Bladder microvascular endothelial cell (primary cell): ENCODE results near the gene MINK1. TPM values are rescaled to one million over a fixed set of nuclear protein-coding genes. Genes with fewer than 3 reads are reported as not detected.

Source experiments
- total RNA-seq: library from RNA; depleted of rRNA; stranded (reverse); fragments of >200 nt; gene quantifications from 2 replicates; pipeline ENCODE4 v1.2.3, GENCODE V29; 2014

The MINK1 gene
- 30.0 and 78.7 TPM in 2 replicates for total RNA-seq

DNA sequence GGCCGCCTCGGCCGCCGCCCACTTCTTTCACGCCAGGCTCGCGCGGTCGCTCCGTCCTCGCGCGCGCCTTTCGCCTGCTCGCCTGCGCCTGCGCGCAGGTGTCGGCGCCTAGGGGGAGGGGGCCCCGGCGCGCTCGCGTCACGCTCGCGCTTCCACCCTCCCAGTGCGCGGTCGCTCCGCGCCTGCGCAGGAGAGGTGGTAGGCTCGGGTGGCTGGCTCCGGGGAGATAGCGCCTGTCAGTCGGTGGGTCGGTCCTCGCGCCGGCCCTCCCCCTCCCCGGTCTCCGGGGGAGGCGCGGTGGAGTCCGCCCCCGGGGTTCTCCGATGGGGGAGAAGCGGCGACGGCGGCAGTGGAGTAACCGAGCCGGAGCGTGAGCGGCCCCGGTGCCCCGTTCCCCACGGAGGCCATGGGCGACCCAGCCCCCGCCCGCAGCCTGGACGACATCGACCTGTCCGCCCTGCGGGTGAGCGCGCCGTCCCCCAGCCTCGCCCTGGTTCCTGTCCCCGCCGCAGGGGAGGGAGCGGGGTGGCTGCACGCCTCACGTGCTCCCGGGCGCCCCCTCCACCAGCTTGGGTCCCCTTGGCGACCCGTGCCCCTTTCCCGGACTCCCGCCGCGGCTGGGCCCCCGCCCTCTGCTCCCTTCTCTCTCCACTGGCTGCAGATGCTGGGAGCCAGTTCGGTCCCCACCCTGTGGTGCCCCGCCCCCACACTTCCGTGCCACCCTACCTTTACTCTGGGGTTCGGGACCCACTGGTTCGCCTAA lies at the start of gene MINK1:
Gene MINK1, plus strand, starts transcription at position 163 of the 763 bp plus-strand sequence. Its CDS starts 244 bp downstream, at position 407.

GRCh38 chr17:4786106-4786511 lies 47.0 kb upstream of the MINK1 start, which contains the start of gene VMO1:
Gene VMO1, minus strand, starts transcription at chr17:4786364. Its CDS starts 12 bp downstream, at chr17:4786352.

GRCh38 chr17:4788807-4789700 lies 44.1 kb upstream of the MINK1 start, which contains the start of gene GLTPD2:
Gene GLTPD2, plus strand, starts transcription at chr17:4788964. Its CDS starts 48 bp downstream, at chr17:4789012.

GRCh38 chr17:4802228-4802627 lies 30.9 kb upstream of the MINK1 start, which contains the start of gene C17orf114:
Gene C17orf114, minus strand, starts transcription at chr17:4802328.

DNA sequence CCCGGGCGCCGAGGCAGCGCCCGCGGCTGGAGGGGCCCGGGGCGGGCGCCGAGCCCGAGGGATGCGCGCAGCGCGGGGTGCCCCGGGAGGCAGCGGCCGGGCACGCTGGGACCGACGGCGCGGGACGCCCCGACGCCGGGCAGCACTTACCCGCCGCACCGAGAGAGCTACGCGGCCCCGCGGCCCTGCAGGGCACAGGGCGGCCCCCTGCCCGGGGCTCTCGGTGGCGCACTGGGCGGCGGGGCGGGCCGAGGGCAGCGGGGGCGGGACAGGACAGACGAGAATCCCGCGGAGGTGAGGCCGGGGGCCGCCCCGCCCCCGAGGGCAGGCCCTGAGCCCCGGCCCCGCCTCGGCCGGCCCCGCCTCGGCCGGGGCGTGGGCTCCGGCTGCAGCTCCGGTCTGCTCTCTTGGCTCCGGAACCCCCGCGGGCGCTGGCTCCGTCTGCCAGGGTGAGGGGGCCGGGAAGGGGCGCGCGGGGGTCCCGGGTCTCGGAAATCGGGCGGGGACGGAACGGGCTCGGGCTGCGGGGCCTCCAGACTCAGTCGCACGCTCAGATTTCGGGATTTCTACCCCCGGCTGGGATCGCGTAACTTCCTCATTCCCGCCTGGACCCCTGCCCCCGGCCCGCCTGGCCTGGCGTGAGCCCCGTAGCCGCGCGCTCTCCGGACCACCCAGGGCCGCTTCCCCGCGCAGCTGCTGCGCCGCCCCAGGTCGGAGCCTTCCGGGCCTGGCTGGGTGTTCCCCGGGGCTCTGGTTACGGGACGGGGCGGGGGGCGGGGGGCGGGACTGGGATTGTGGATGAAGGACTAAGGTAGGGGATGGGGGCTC lies 26.1 kb upstream of the MINK1 start, which contains the start of gene PLD2:
Gene PLD2, plus strand, starts transcription at position 376 of the 828 bp plus-strand sequence. CDS start 621 bp downstream, outside the sequence.

GRCh38 chr17:4899341-4900230 lies 66.4 kb downstream of the MINK1 start, which contains the start of gene C17orf107:
Gene C17orf107, plus strand, starts transcription at chr17:4899536. Its CDS starts 227 bp downstream, at chr17:4899763.

DNA sequence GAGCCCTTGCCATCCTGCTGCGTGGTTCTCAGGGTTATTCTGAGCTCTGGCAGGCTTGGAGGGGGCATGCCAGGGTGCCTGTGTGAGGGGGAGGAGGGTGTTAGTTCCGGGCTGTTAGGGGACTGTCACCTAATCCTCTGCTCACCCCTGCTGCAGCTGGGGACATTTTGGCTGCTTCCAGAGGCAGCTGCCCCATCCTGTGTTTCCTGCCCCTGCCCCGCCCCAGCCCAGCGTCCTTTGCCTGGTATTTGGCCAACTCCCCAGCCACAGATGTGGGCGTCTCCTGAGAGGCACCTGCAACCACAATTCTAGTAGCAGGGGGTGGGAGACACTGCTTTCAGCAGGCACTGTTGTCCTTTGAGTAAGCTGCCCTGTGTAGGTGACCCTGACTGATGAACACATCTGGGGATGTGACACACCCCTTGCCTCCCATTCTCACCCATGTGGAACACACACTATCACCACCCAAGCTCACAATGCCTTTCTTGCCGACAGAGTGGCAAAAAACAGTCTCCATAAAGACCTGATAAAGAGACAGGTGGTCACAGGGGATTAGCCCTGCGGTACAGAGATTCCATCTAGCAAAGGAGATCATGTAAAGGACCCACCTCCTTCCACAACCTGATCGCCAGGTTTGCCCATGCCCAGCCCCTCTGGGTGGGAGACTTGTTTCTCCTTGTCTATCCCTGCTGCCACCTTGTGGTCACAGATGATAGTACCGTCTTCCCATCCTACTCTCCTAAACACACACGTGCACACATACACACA lies 70.1 kb downstream of the MINK1 start, which contains the start of gene CHRNE:
Gene CHRNE, minus strand, starts transcription at position 48 of the 768 bp plus-strand sequence. Its CDS starts 35 bp downstream, at position 13.

DNA sequence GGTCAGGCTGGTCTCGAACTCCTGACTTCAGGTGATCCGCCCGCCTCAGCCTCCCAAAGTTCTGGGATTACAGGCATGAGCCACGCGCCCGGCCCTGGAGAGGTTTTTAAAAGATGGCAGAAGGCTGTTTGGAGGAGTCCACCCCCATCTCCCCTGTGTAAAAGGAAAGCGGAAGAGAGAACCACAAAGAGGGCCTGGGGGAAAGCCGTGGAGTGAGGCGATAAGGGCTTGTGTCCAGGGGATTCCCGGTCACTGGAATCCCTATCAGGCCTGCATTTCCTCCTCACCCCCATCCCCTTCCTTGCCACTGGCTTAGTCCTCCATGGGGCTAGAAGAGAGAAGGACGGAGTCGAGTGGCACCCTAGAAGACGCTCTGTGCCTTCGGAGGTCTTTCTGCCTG lies 98.8 kb downstream of the MINK1 start, which contains the start of gene GP1BA:
Gene GP1BA, plus strand, starts transcription at position 315 of the 400 bp plus-strand sequence. CDS start 328 bp downstream, outside the sequence.

DNA sequence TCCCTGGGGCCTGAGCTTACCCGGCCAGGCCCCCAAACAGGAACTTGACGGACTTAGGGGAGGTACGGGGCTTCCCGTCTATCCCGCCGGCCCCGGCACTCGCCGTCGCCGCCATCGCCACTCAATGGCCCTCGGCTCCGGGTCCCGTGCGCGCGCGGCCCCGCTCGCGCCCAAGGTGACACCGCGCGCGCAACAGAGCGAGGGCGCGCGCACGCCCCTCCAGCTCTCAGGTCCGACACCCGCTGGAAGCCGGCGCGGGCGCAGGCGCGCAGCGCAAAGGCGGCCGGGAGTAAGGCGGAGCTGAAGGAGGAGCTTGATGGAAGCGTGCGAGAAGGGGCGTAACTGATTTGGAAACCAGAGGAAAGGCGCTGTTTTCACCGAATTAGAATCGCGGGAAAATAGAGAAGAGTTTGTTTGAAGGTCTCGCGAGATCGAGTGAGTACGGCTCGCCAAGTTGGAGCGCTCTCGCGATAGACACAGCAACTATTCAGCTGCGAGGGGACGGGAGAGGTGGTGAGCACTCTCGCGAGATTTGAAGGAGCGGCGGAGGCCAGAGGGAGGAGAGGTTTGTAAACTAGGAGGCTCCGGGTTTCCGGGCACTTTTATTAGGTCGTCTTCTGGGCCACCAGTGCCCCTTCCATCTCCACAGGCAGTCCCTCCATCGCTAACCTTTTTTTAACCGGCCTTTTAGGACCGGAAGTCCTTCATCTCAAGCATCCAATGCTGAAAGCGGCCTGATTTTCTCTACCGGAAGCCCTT lies 106.8 kb downstream of the MINK1 start, which contains the start of the genes RNF167 and SLC25A11:
Gene RNF167, plus strand, starts transcription at position 473 of the 759 bp plus-strand sequence. CDS start 642 bp downstream, outside the sequence.
Gene SLC25A11, minus strand, starts transcription at position 251 of the 759 bp plus-strand sequence. Its CDS starts 136 bp downstream, at position 115.

Other genes with a start within 250 kb of the MINK1 start
- not detected in 2 replicates for gene SMTNL2, start 248.8 kb upstream of the MINK1 start, total RNA-seq
- gene ALOX15, start 191.7 kb upstream of the MINK1 start, total RNA-seq, result not detected in 2 replicates
- gene PELP1, start 129.2 kb upstream of the MINK1 start, total RNA-seq, result 8.4 and 37.8 TPM in 2 replicates
- 3.9 and 6.3 TPM in 2 replicates for gene ARRB2, start 122.7 kb upstream of the MINK1 start, total RNA-seq
- 9.2 and 9.8 TPM in 2 replicates for gene MED11, start 101.9 kb upstream of the MINK1 start, total RNA-seq
- 0.19 TPM in 1 of 2 replicates, not detected in the other for gene ZMYND15, start 93.5 kb upstream of the MINK1 start, total RNA-seq
- gene CXCL16, start 93.4 kb upstream of the MINK1 start, total RNA-seq, result 1.3 and 2.6 TPM in 2 replicates
- not detected in 2 replicates for gene TM4SF5, start 61.5 kb upstream of the MINK1 start, total RNA-seq
- gene VMO1, start 47.0 kb upstream of the MINK1 start, total RNA-seq, result 0.13 TPM in 1 of 2 replicates, not detected in the other
- gene GLTPD2, start 44.4 kb upstream of the MINK1 start, total RNA-seq, result not detected in 2 replicates
- gene PSMB6, start 37.2 kb upstream of the MINK1 start, total RNA-seq, result 139 and 176 TPM in 2 replicates
- gene PLD2, start 26.2 kb upstream of the MINK1 start, total RNA-seq, result 26.4 and 39.3 TPM in 2 replicates
- 0.49 and 1.1 TPM in 2 replicates for gene C17orf107, start 66.2 kb downstream of the MINK1 start, total RNA-seq
- gene CHRNE, start 69.8 kb downstream of the MINK1 start, total RNA-seq, result 0.31 and 0.32 TPM in 2 replicates
- gene GP1BA, start 98.9 kb downstream of the MINK1 start, total RNA-seq, result 0.13 TPM in 1 of 2 replicates, not detected in the other
- gene SLC25A11, start 106.7 kb downstream of the MINK1 start, total RNA-seq, result 45.8 and 61.3 TPM in 2 replicates
- 13.4 and 18.6 TPM in 2 replicates for gene RNF167, start 106.9 kb downstream of the MINK1 start, total RNA-seq
- 789 and 1,108 TPM in 2 replicates for gene PFN1, start 115.2 kb downstream of the MINK1 start, total RNA-seq
- 1.6 and 4.7 TPM in 2 replicates for gene ENO3, start 117.8 kb downstream of the MINK1 start, total RNA-seq
- 44.0 and 53.9 TPM in 2 replicates for gene SPAG7, start 134.5 kb downstream of the MINK1 start, total RNA-seq
- 6.5 and 14.0 TPM in 2 replicates for gene CAMTA2, start 154.3 kb downstream of the MINK1 start, total RNA-seq
- 0.25 and 0.32 TPM in 2 replicates for gene INCA1, start 164.2 kb downstream of the MINK1 start, total RNA-seq
- 91.3 and 158 TPM in 2 replicates for gene KIF1C, start 164.6 kb downstream of the MINK1 start, total RNA-seq
- gene SLC52A1, start 202.1 kb downstream of the MINK1 start, total RNA-seq, result under 0.01 and 0.19 TPM in 2 replicates
- gene ZFP3, start 245.1 kb downstream of the MINK1 start, total RNA-seq, result 0.97 and 1.7 TPM in 2 replicates